Left lung (tissue), 10 donors: Measurements from ENCODE around the gene PCNT. TPM values are rescaled to one million over a fixed set of nuclear protein-coding genes. Genes with fewer than 3 reads are reported as not detected.

Source experiments
- ATAC-seq: fragments of 200-7000 bp; cut with Tn5 transposase; one replicate; pipeline ENCODE4 v1.9.1; 2020; ENCODE audit warnings: moderate library complexity
- DNase-seq, 4 donors: peaks; one replicate each; pipeline ENCODE4 v3.0.0-alpha.2; 2013 to 2020
- H3K27ac ChIP-seq, 2 donors: fragments of 200-600 bp; sonication (generic) in 1 of 2; one replicate each; pipeline versions ENCODE4 v1.5.0 to v1.8.0; 2020 to 2021
- H3K27me3 ChIP-seq, 2 donors: fragments of 200-600 bp; sonication (generic) in 1 of 2; one replicate each; pipeline versions ENCODE4 v1.5.0 to v1.8.0; 2020 to 2021
- H3K36me3 ChIP-seq, 2 donors: fragments of 200-600 bp; sonication (generic) in 1 of 2; one replicate each; pipeline versions ENCODE4 v1.5.0 to v1.8.0; 2020 to 2021
- H3K4me1 ChIP-seq, 2 donors: fragments of 200-600 bp; one replicate each; pipeline ENCODE4 v1.8.0; 2021
- H3K4me3 ChIP-seq, 2 donors: fragments of 200-600 bp; sonication (generic) in 1 of 2; one replicate each; pipeline versions ENCODE4 v1.5.0 to v1.8.0; 2020 to 2021; ENCODE audit warnings: mild to moderate bottlenecking in 1 of 2
- H3K9me3 ChIP-seq, 2 donors: fragments of 200-600 bp; sonication (generic) in 1 of 2; one replicate each; pipeline versions ENCODE4 v1.5.0 to v1.8.0; 2020 to 2021
- intact Hi-C, 2 donors: fragments of 100-400 bp; cut with DNase I; formaldehyde crosslinking; loops; one replicate each; pipeline versions ENCODE4 v1.11.2 to v1.14.2; 2022
- polyA plus RNA-seq, 6 donors: library from polyadenylated mRNA; unstranded; fragments of 120-200 nt; gene quantifications; one replicate each; pipeline ENCODE4 v1.2.1, GENCODE V29; 2013; ENCODE audit not compliant: insufficient read length in 6 of 6
- total RNA-seq, 2 donors: library from RNA; stranded (reverse); fragmentation: NEBNext Ultra II Directional; extraction: Animal tissue kit (Norgen Biotek cat#: 25700); gene quantifications; one replicate each; pipeline ENCODE4 v1.2.1, GENCODE V29; 2021
- TF ChIP-seq, protein P1 (sequence below), 2 donors: fragments of 200-600 bp; sonication (generic) in 1 of 2; IDR thresholded peaks; one replicate each; pipeline versions ENCODE4 v1.5.0 to v1.8.0; 2021; ENCODE audit warnings: antibody characterized with exemption in 2 of 2
- donor health status: DM: no; HTN: yes; CAD: no.
- donor health status: DM: no; HTN: no; CAD: no.

The PCNT gene
- total and polyA plus RNA-seq, 8 donors: 25.7 to 35.4 (median 32.4) TPM

DNA sequence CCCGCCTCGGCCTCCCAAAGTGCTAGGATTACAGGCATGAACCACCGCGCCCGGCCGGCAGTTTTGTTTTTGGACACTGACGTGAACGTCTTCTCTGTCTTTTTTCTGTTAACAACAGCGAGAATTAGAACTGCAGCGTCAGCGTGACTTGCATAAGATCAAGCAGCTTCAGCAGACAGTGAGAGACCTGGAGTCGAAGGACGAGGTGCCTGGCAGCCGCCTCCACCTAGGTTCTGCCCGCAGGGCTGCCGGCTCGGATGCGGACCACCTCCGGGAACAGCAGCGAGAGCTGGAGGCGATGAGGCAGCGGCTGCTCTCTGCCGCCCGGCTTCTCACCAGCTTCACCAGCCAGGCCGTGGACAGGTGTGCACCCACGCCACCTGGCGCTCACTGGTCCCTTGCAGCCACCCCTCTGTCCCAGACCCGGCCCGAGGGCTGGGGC lies 111.9 kb downstream of the PCNT start:
- H3K9me3 ChIP-seq: no peaks in the 10 kb centered on the region
- H3K27me3 ChIP-seq: no peaks in the 10 kb centered on the region
- H3K4me3 ChIP-seq: no peak overlapping the region
- no peak overlapping the region for H3K27ac ChIP-seq
- H3K36me3 ChIP-seq: peaks cover 0 to 98% of the 10 kb centered on the region in 2 donors
- DNase-seq: no peak
- no peak for ATAC-seq
- intact Hi-C loops: no loop called here
- TF ChIP-seq, protein P1, sequence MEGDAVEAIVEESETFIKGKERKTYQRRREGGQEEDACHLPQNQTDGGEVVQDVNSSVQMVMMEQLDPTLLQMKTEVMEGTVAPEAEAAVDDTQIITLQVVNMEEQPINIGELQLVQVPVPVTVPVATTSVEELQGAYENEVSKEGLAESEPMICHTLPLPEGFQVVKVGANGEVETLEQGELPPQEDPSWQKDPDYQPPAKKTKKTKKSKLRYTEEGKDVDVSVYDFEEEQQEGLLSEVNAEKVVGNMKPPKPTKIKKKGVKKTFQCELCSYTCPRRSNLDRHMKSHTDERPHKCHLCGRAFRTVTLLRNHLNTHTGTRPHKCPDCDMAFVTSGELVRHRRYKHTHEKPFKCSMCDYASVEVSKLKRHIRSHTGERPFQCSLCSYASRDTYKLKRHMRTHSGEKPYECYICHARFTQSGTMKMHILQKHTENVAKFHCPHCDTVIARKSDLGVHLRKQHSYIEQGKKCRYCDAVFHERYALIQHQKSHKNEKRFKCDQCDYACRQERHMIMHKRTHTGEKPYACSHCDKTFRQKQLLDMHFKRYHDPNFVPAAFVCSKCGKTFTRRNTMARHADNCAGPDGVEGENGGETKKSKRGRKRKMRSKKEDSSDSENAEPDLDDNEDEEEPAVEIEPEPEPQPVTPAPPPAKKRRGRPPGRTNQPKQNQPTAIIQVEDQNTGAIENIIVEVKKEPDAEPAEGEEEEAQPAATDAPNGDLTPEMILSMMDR (IDR thresholded peaks at IDR 0.05): no peak
- no peaks in the 10 kb centered on the region for H3K4me1 ChIP-seq

DNA sequence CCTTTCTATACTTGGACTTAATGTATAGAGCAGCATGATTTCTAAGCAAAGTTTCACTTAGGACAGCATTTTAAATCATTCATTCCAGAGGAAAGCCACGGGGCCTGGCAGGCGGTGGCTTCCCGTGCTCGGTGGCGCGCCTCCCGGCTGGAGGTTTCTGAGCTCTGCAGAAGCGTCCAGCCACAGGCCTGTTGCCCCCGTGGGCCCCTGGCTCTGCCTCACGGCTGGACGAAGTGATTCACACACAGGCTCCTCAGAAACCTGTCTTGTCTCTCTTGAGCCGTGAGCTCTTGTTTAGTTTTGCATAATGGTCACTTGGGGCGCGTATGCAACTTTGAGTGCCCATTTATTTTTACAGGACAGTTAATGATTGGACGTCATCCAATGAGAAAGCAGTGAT lies 112.7 kb downstream of the PCNT start:
- no peaks in the 10 kb centered on the region for H3K9me3 ChIP-seq
- no peak overlapping the region for H3K27ac ChIP-seq
- peaks cover 0 to 98% of the 10 kb centered on the region in 2 donors for H3K36me3 ChIP-seq
- intact Hi-C loops: no loop called here
- DNase-seq (no peak), ATAC-seq (no peak)
- no peak overlapping the region for H3K4me3 ChIP-seq
- no peaks in the 10 kb centered on the region for H3K27me3 ChIP-seq
- TF ChIP-seq, protein P1 (IDR thresholded peaks at IDR 0.05): no peak
- H3K4me1 ChIP-seq: no peaks in the 10 kb centered on the region

DNA sequence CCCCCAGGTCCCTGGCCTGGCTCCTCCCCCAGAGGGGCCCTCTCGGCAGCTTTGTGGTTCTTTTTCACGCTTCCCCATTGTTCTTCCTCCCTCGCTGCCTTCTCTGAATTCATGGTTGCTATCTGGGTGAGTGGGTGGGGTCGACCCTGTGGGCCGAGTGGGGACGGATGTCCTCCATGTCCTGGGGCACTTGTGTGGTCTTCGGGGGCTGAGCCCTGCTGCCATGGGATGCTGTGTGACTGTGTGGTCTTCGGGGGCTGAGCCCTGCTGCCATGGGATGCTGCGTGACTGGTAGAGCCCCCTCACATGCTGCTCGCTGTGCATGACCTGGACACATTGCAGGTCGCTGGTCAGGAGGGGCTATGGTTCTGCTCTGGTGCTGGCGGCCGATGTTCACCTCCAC lies 113.1 kb downstream of the PCNT start:
- intact Hi-C loops: no loop called here
- TF ChIP-seq, protein P1 (IDR thresholded peaks at IDR 0.05): no peak
- no peak overlapping the region for H3K4me3 ChIP-seq
- DNase-seq (no peak), ATAC-seq (no peak)
- no peak overlapping the region for H3K27ac ChIP-seq
- no peaks in the 10 kb centered on the region for H3K27me3 ChIP-seq
- peaks cover 0 to 98% of the 10 kb centered on the region in 2 donors for H3K36me3 ChIP-seq
- no peaks in the 10 kb centered on the region for H3K9me3 ChIP-seq
- H3K4me1 ChIP-seq: no peaks in the 10 kb centered on the region

DNA sequence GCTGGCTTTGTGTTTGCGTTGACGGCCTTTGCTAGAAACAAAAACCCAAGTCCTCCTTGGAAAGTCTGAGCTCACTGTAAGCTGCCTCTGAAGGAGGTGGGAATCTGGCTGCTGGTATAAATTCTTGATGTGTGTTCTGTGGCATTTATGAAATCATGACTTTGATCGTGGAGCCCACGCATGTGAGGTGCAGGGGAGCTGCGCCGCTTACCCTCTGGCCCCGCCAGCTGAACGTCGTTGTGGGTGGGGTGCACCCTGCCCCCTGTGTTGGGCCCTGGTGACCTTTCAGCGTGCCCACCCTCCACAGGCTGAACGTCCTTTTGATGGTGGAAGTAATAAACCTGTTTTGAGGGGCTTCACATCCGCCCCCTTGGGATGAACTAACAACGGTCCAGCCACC lies 113.6 kb downstream of the PCNT start:
- H3K9me3 ChIP-seq: no peaks in the 10 kb centered on the region
- H3K27me3 ChIP-seq: no peaks in the 10 kb centered on the region
- TF ChIP-seq, protein P1 (IDR thresholded peaks at IDR 0.05): no peak
- no peak overlapping the region for H3K4me3 ChIP-seq
- H3K36me3 ChIP-seq: peaks cover 0 to 98% of the 10 kb centered on the region in 2 donors
- ATAC-seq: no peak
- no peak for DNase-seq
- no peak overlapping the region for H3K27ac ChIP-seq
- intact Hi-C loops: no loop called here
- no peaks in the 10 kb centered on the region for H3K4me1 ChIP-seq

DNA sequence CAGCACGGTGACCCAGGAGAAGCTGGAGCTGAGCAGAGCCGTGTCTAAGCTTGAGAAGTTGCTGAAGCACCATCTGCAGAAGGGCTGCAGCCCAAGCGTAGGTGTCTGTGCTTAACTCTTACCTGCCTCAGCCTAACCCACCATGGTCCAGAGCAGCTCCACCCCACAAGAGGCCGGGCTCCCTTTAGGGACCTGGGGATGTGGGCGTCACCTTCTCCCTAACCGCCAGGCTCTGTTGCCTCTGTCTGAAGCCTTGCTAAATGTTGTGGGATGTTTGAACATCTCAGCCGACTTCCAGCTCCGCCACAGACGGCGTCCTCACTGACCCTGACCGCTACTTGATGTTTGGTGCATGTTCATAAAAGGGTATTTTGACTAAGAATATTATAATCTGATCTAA lies 114.3 kb downstream of the PCNT start:
- ATAC-seq (no peak), DNase-seq (no peak)
- no peak overlapping the region for H3K27ac ChIP-seq
- intact Hi-C loops: no loop called here
- peaks cover 0 to 98% of the 10 kb centered on the region in 2 donors for H3K36me3 ChIP-seq
- TF ChIP-seq, protein P1 (IDR thresholded peaks at IDR 0.05): no peak
- no peaks in the 10 kb centered on the region for H3K9me3 ChIP-seq
- H3K4me1 ChIP-seq: no peaks in the 10 kb centered on the region
- no peak overlapping the region for H3K4me3 ChIP-seq
- H3K27me3 ChIP-seq: no peaks in the 10 kb centered on the region
